H1 (cell line): ENCODE data around the gene SMARCB1. TPM values are rescaled to one million over a fixed set of nuclear protein-coding genes. Genes with fewer than 3 reads are reported as not detected.

Experiments
- JUN ChIP-seq: IDR thresholded peaks from 2 replicates; pipeline ENCODE4 v1.6.1; 2011; ENCODE audit warnings: low read depth, mild to moderate bottlenecking, improper control_type of control experiment, low read length
- NRF1 ChIP-seq: IDR thresholded peaks from 2 replicates; pipeline ENCODE4 v1.6.1; 2011; ENCODE audit warnings: mild to moderate bottlenecking, low read depth, low read length, improper control_type of control experiment
- RXRA ChIP-seq: IDR thresholded peaks from 2 replicates; pipeline ENCODE4 v1.6.1; 2011; ENCODE audit warnings: low read depth, mild to moderate bottlenecking, low read length, moderate library complexity; ENCODE audit not compliant: insufficient read depth
- SUZ12 ChIP-seq: fragments of 200-600 bp; sonication (generic); IDR thresholded peaks from 2 replicates; pipeline ENCODE4 v1.6.1; 2012; ENCODE audit warnings: mild to moderate bottlenecking, inconsistent platforms, low read length, moderate library complexity, mixed read lengths
- YY1 ChIP-seq: IDR thresholded peaks from 2 replicates; pipeline ENCODE4 v1.6.1; 2011; ENCODE audit warnings: low read depth, mild to moderate bottlenecking, low read length
- polyA plus RNA-seq, 7 experiments: library from polyadenylated mRNA; depleted of rRNA in 3 of 7; stranded (reverse) in 5 of 7; unstranded in 2 of 7; fragments of >200 nt in 5 of 7; fragments of 200-250 nt in 2 of 7; gene quantifications; 1 replicate in 5 of 7; 2 replicates in 1 of 7; 4 replicates in 1 of 7; pipeline versions ENCODE4 v1.2.1 to v1.2.3, GENCODE V29; 2011 to 2013; ENCODE audit warnings: missing spikeins in 2 of 7, mixed read lengths in 2 of 7
- total RNA-seq: library from RNA; stranded (reverse); fragmentation: NEBNext Ultra II Directional; extraction: Animal tissue kit (Norgen Biotek cat#: 25700); gene quantifications from 2 replicates; pipeline ENCODE4 v1.2.1, GENCODE V29; 2021

Gene SMARCB1
- total and polyA plus RNA-seq, 2 of the 8 experiments (the other 6 are each of a cell fraction or from before 2014, with no cell fraction given), result 116 to 145 TPM

DNA sequence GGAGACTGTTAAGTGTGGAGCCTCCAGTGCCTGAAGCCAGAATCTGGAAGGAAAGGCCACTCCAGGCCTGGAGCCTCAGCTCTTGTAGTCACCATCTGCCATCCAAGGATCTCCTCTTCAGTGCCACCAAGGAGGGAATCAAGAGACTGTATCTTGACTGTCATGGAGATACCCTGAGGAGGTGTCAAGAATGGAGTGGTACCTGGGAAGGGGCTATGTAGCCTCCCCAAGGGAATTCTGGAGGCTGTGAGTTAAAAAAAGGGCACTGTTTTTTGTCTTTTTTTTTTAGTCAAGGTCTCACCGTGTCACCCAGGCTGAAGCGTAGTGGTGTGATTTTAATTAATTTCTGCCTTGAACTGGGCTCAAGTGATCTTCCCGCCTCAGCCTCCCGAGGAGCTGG is 27.2 kb upstream of the SMARCB1 start (continued):
- TF ChIP-seq RXRA, result no peak
- TF ChIP-seq SUZ12, result no peak
- no peak for TF ChIP-seq JUN
- TF ChIP-seq YY1, result no peak
- no peak for TF ChIP-seq NRF1
